G401.6 (cell line): ENCODE data around the gene ISCU.
"Not testable (repeated sequence)": the region's sequence is repeated elsewhere in the genome, so short reads cannot be mapped to it uniquely, and the experiment has no call there.

Experiments
- FAIRE-seq: peaks from 2 replicates; lab custom pipeline; 2012; peaks lifted over from hg19 to GRCh38; lab: Jason Lieb, UNC

ISCU gene

GRCh38 chr12:108543652-108544051 lies 18.7 kb upstream of the ISCU start:
- FAIRE-seq, result no peak

- no peak for FAIRE-seq
These were observed 14.7 kb upstream of the ISCU start for GRCh38 chr12:108547686-108548085.

GRCh38 chr12:108548954-108549521 lies 13.4 kb upstream of the ISCU start:
- no peak for FAIRE-seq

- FAIRE-seq, result no peak
These were observed 10.9 kb upstream of the ISCU start for GRCh38 chr12:108551535-108551934.

- FAIRE-seq, result no peak
These were observed 8.6 kb upstream of the ISCU start for GRCh38 chr12:108553799-108554198.

GRCh38 chr12:108555383-108555782 lies 7.0 kb upstream of the ISCU start:
- FAIRE-seq, result not testable (repeated sequence)

GRCh38 chr12:108559007-108559655 lies 3.3 kb upstream of the ISCU start:
- FAIRE-seq, result no peak

GRCh38 chr12:108559748-108560147 lies 2.6 kb upstream of the ISCU start:
- FAIRE-seq, result no peak

GRCh38 chr12:108560321-108560721 lies 2.1 kb upstream of the ISCU start:
- FAIRE-seq, result no peak

GRCh38 chr12:108560752-108561719 lies 1.4 kb upstream of the ISCU start, which contains the start of gene SART3:
Gene SART3 (minus strand): TSS chr12:108561173. CDS start chr12:108561154, 19 bp downstream.
- FAIRE-seq, result peak; percentile 73

- no peak for FAIRE-seq
These were observed 496 bp upstream of the ISCU start for GRCh38 chr12:108561852-108562347.

- FAIRE-seq, result peak; percentile 93
These were observed 874 bp downstream of the ISCU start for GRCh38 chr12:108563136-108563803.

- FAIRE-seq, result no peak
These were observed 1.4 kb downstream of the ISCU start for GRCh38 chr12:108563804-108564151.

- no peak for FAIRE-seq
These were observed 2.3 kb downstream of the ISCU start for GRCh38 chr12:108564724-108565123.

- FAIRE-seq, result no peak
These were observed 2.8 kb downstream of the ISCU start for GRCh38 chr12:108565146-108565545.

- no peak for FAIRE-seq
These were observed 3.6 kb downstream of the ISCU start for GRCh38 chr12:108565976-108566375.

GRCh38 chr12:108566452-108566851 lies 4.1 kb downstream of the ISCU start:
- FAIRE-seq, result no peak

- no peak for FAIRE-seq
These were observed 5.3 kb downstream of the ISCU start for GRCh38 chr12:108567406-108568337.

- FAIRE-seq, result no peak
These were observed 6.2 kb downstream of the ISCU start for GRCh38 chr12:108568338-108569154.
